Measurements from ENCODE around the gene AARS1. TPM values are rescaled to one million over a fixed set of nuclear protein-coding genes. Genes with fewer than 3 reads are reported as not detected.
"Not testable (repeated sequence)": the region's sequence is repeated elsewhere in the genome, so short reads cannot be mapped to it uniquely, and the experiment has no call there.

AARS1 gene
- total and polyA plus RNA-seq, 2 experiments from 2014 or later, result 73.8 to 79.5 TPM

GRCh38 chr16:70225430-70225829 lies 63.9 kb downstream of the AARS1 start:
- not testable (repeated sequence) for H3K27me3 ChIP-seq; H3K36me3 ChIP-seq (replicated peaks; ENCODE audit: insufficient read depth, low read depth); H3K9me3 ChIP-seq (ENCODE audit: low read depth); H3K27ac ChIP-seq; H3K79me2 ChIP-seq; H2AFZ ChIP-seq; H3K4me1 ChIP-seq (ENCODE audit: insufficient read depth); H3K9me2 ChIP-seq (replicated peaks; ENCODE audit: insufficient read depth); DNase-seq (ENCODE audit: low spot score); H4K20me1 ChIP-seq (ENCODE audit: insufficient read depth, poor library complexity, severe bottlenecking); H3K4me3 ChIP-seq; H3K4me2 ChIP-seq
- no CpG with 5 or more reads among the region's 4 CpGs for WGBS (ENCODE audit: low lambda C conversion rate, missing lambda C conversion rate)

- not testable (repeated sequence) for H4K20me1 ChIP-seq (ENCODE audit: insufficient read depth, poor library complexity, severe bottlenecking); H3K27ac ChIP-seq; H3K4me2 ChIP-seq; DNase-seq (ENCODE audit: low spot score); H3K4me3 ChIP-seq; H3K79me2 ChIP-seq; H3K27me3 ChIP-seq; H3K9me2 ChIP-seq (replicated peaks; ENCODE audit: insufficient read depth); H3K9me3 ChIP-seq (ENCODE audit: low read depth); H2AFZ ChIP-seq; H3K36me3 ChIP-seq (replicated peaks; ENCODE audit: insufficient read depth, low read depth); H3K4me1 ChIP-seq (ENCODE audit: insufficient read depth)
- WGBS (ENCODE audit: low lambda C conversion rate, missing lambda C conversion rate), result 96% methylated on average over 9 of the region's 24 CpGs
Measured at GRCh38 chr16:70224645-70225044, 64.7 kb downstream of the AARS1 start.

GRCh38 chr16:70223971-70224513 lies 65.3 kb downstream of the AARS1 start:
- DNase-seq (ENCODE audit: low spot score); H3K4me2 ChIP-seq; H3K9me3 ChIP-seq (ENCODE audit: low read depth): not testable (repeated sequence)

GRCh38 chr16:70223216-70223615 lies 66.1 kb downstream of the AARS1 start:
- H3K27ac ChIP-seq; H3K9me3 ChIP-seq (ENCODE audit: low read depth); H3K79me2 ChIP-seq; H3K36me3 ChIP-seq (replicated peaks; ENCODE audit: insufficient read depth, low read depth); H3K4me2 ChIP-seq; H3K9me2 ChIP-seq (replicated peaks; ENCODE audit: insufficient read depth); H3K4me3 ChIP-seq; H2AFZ ChIP-seq; H3K4me1 ChIP-seq (ENCODE audit: insufficient read depth); DNase-seq (ENCODE audit: low spot score); H3K27me3 ChIP-seq; H4K20me1 ChIP-seq (ENCODE audit: insufficient read depth, poor library complexity, severe bottlenecking): not testable (repeated sequence)
- WGBS (ENCODE audit: low lambda C conversion rate, missing lambda C conversion rate), result 100% methylated on average over 1 of the region's 2 CpGs

More at GRCh38 chr16:70223971-70224513, 65.3 kb downstream of the AARS1 start:
- H3K27me3 ChIP-seq; H3K9me2 ChIP-seq (replicated peaks; ENCODE audit: insufficient read depth); H3K36me3 ChIP-seq (replicated peaks; ENCODE audit: insufficient read depth, low read depth); H3K79me2 ChIP-seq; H3K27ac ChIP-seq; H4K20me1 ChIP-seq (ENCODE audit: insufficient read depth, poor library complexity, severe bottlenecking); H3K4me1 ChIP-seq (ENCODE audit: insufficient read depth); H3K4me3 ChIP-seq; H2AFZ ChIP-seq: not testable (repeated sequence)
- WGBS (ENCODE audit: low lambda C conversion rate, missing lambda C conversion rate), result 77% methylated on average over 1 of the region's 3 CpGs

- H3K9me2 ChIP-seq (replicated peaks; ENCODE audit: insufficient read depth); H3K4me2 ChIP-seq; H3K79me2 ChIP-seq; H4K20me1 ChIP-seq (ENCODE audit: insufficient read depth, poor library complexity, severe bottlenecking); H3K9me3 ChIP-seq (ENCODE audit: low read depth); DNase-seq (ENCODE audit: low spot score); H3K27me3 ChIP-seq; H2AFZ ChIP-seq; H3K36me3 ChIP-seq (replicated peaks; ENCODE audit: insufficient read depth, low read depth); H3K27ac ChIP-seq; H3K4me1 ChIP-seq (ENCODE audit: insufficient read depth); H3K4me3 ChIP-seq: not testable (repeated sequence)
- WGBS (ENCODE audit: low lambda C conversion rate, missing lambda C conversion rate), result 89% methylated on average over 2 of the region's 2 CpGs
Measured at GRCh38 chr16:70222574-70222973, 66.7 kb downstream of the AARS1 start.

- H3K9me3 ChIP-seq (ENCODE audit: low read depth); H3K27me3 ChIP-seq; DNase-seq (ENCODE audit: low spot score); H4K20me1 ChIP-seq (ENCODE audit: insufficient read depth, poor library complexity, severe bottlenecking); H3K4me3 ChIP-seq; H3K79me2 ChIP-seq; H2AFZ ChIP-seq; H3K36me3 ChIP-seq (replicated peaks; ENCODE audit: insufficient read depth, low read depth); H3K4me1 ChIP-seq (ENCODE audit: insufficient read depth); H3K4me2 ChIP-seq; H3K9me2 ChIP-seq (replicated peaks; ENCODE audit: insufficient read depth); H3K27ac ChIP-seq: not testable (repeated sequence)
- WGBS (ENCODE audit: low lambda C conversion rate, missing lambda C conversion rate), result 87% methylated on average over 2 of the region's 2 CpGs
Measured at GRCh38 chr16:70218586-70218985, 70.7 kb downstream of the AARS1 start.

GRCh38 chr16:70206382-70206781 lies 82.9 kb downstream of the AARS1 start:
- H3K4me1 ChIP-seq (ENCODE audit: insufficient read depth); H3K36me3 ChIP-seq (replicated peaks; ENCODE audit: insufficient read depth, low read depth); H3K9me3 ChIP-seq (ENCODE audit: low read depth); H2AFZ ChIP-seq; H3K27me3 ChIP-seq; H4K20me1 ChIP-seq (ENCODE audit: insufficient read depth, poor library complexity, severe bottlenecking); H3K79me2 ChIP-seq; H3K27ac ChIP-seq; H3K4me2 ChIP-seq; H3K9me2 ChIP-seq (replicated peaks; ENCODE audit: insufficient read depth); DNase-seq (ENCODE audit: low spot score); H3K4me3 ChIP-seq: not testable (repeated sequence)
- 92% methylated on average over 6 of the region's 6 CpGs for WGBS (ENCODE audit: low lambda C conversion rate, missing lambda C conversion rate)

GRCh38 chr16:70204668-70205405 lies 84.5 kb downstream of the AARS1 start:
- DNase-seq (ENCODE audit: low spot score); H3K27me3 ChIP-seq; H3K4me2 ChIP-seq; H4K20me1 ChIP-seq (ENCODE audit: insufficient read depth, poor library complexity, severe bottlenecking); H3K79me2 ChIP-seq; H3K36me3 ChIP-seq (replicated peaks; ENCODE audit: insufficient read depth, low read depth); H3K4me1 ChIP-seq (ENCODE audit: insufficient read depth); H2AFZ ChIP-seq; H3K27ac ChIP-seq; H3K9me2 ChIP-seq (replicated peaks; ENCODE audit: insufficient read depth); H3K9me3 ChIP-seq (ENCODE audit: low read depth); H3K4me3 ChIP-seq: not testable (repeated sequence)
- WGBS (ENCODE audit: low lambda C conversion rate, missing lambda C conversion rate), result no CpG with 5 or more reads among the region's 46 CpGs

GRCh38 chr16:70204010-70204409 lies 85.3 kb downstream of the AARS1 start:
- H3K4me3 ChIP-seq; H3K4me1 ChIP-seq (ENCODE audit: insufficient read depth); H3K36me3 ChIP-seq (replicated peaks; ENCODE audit: insufficient read depth, low read depth); H3K79me2 ChIP-seq; DNase-seq (ENCODE audit: low spot score); H3K9me2 ChIP-seq (replicated peaks; ENCODE audit: insufficient read depth); H3K4me2 ChIP-seq; H2AFZ ChIP-seq; H4K20me1 ChIP-seq (ENCODE audit: insufficient read depth, poor library complexity, severe bottlenecking); H3K27me3 ChIP-seq; H3K9me3 ChIP-seq (ENCODE audit: low read depth); H3K27ac ChIP-seq: not testable (repeated sequence)
- 97% methylated on average over 22 of the region's 29 CpGs for WGBS (ENCODE audit: low lambda C conversion rate, missing lambda C conversion rate)

All from hepatocyte (in vitro differentiated cells).